Measurements from ENCODE around the gene TUFT1.

TUFT1 gene

GRCh38 chr1:151611288-151611790, 71.2 kb downstream of the TUFT1 start:
- TF ChIP-seq CTCF (IDR thresholded peaks at IDR 0.05; ENCODE audit: low read depth, low read length): no peak
- no peak for DNase-seq
- Histone ChIP-seq H3K9me3 (ENCODE audit: severe bottlenecking) (no peaks in the 10 kb centered on the region), H3K4me3 (ENCODE audit: low read depth, low read length) (peak overlapping the region; percentile 88), H3K27ac (peak overlapping the region; percentile 95; the same call in 1 of the 2 replicates), H3K36me3 (peaks cover 15% of the 10 kb centered on the region), H3K27me3 (ENCODE audit: insufficient read depth, low read depth, severe bottlenecking) (no peaks in the 10 kb centered on the region)

GRCh38 chr1:151611832-151612500, 71.9 kb downstream of the TUFT1 start, which contains the start of gene SNX27:
TSS of gene SNX27 (plus strand) at chr1:151612050. CDS start at chr1:151612202, 152 bp downstream.
- Histone ChIP-seq H3K36me3 (peaks cover 17% of the 10 kb centered on the region), H3K4me3 (ENCODE audit: low read depth, low read length) (peak within 1 kb of the TSS; percentile 88), H3K27me3 (ENCODE audit: insufficient read depth, low read depth, severe bottlenecking) (no peaks in the 10 kb centered on the region), H3K27ac (peak within 1 kb of the TSS; percentile 95), H3K9me3 (ENCODE audit: severe bottlenecking) (no peaks in the 10 kb centered on the region)
- DNase-seq: peak; percentile 100
- TF ChIP-seq CTCF (IDR thresholded peaks at IDR 0.05; ENCODE audit: low read depth, low read length): no peak

GRCh38 chr1:151612501-151613281, 72.6 kb downstream of the TUFT1 start:
- Histone ChIP-seq H3K4me3 (ENCODE audit: low read depth, low read length) (peak overlapping the region; percentile 88), H3K27ac (peak overlapping the region; percentile 95), H3K9me3 (ENCODE audit: severe bottlenecking) (no peaks in the 10 kb centered on the region), H3K36me3 (peaks cover 22% of the 10 kb centered on the region), H3K27me3 (ENCODE audit: insufficient read depth, low read depth, severe bottlenecking) (no peaks in the 10 kb centered on the region)
- DNase-seq: peak; percentile 66
- TF ChIP-seq CTCF (IDR thresholded peaks at IDR 0.05; ENCODE audit: low read depth, low read length): 0 out of 2 replicates have a peak, but pooled peaks have one; percentile 19

GRCh38 chr1:151613282-151613780, 73.2 kb downstream of the TUFT1 start:
- no peaks in the 10 kb centered on the region for H3K9me3 ChIP-seq (ENCODE audit: severe bottlenecking)
- peak overlapping the region; percentile 88 for H3K4me3 ChIP-seq (ENCODE audit: low read depth, low read length)
- no peak for TF ChIP-seq CTCF (IDR thresholded peaks at IDR 0.05; ENCODE audit: low read depth, low read length)
- no peak overlapping the region for H3K27ac ChIP-seq
- H3K36me3 ChIP-seq: peaks cover 25% of the 10 kb centered on the region
- no peak for DNase-seq
- no peaks in the 10 kb centered on the region for H3K27me3 ChIP-seq (ENCODE audit: insufficient read depth, low read depth, severe bottlenecking)

GRCh38 chr1:151615711-151616504, 75.8 kb downstream of the TUFT1 start:
- peaks cover 31% of the 10 kb centered on the region for H3K36me3 ChIP-seq
- H3K9me3 ChIP-seq (ENCODE audit: severe bottlenecking): no peaks in the 10 kb centered on the region
- H3K27ac ChIP-seq: peak overlapping the region; percentile 0; the same call in 1 of the 2 replicates
- no peak for TF ChIP-seq CTCF (IDR thresholded peaks at IDR 0.05; ENCODE audit: low read depth, low read length)
- no peak for DNase-seq
- no peaks in the 10 kb centered on the region for H3K27me3 ChIP-seq (ENCODE audit: insufficient read depth, low read depth, severe bottlenecking)
- H3K4me3 ChIP-seq (ENCODE audit: low read depth, low read length): no peak overlapping the region
